DOHH2 (cell line): ENCODE measurements around the gene DHRS7C.

ENCODE experiments used
- CTCF ChIP-seq: fragments of 200-600 bp; sonication (generic); IDR thresholded peaks from one replicate; pipeline ENCODE4 v1.5.1; 2014; ENCODE audit warnings: antibody characterized with exemption, mild to moderate bottlenecking, low read depth, low read length; ENCODE audit not compliant: poor library complexity, severe bottlenecking
- EZH2phosphoT487 ChIP-seq: fragments of 200-600 bp; sonication (generic); IDR thresholded peaks from 2 replicates; pipeline ENCODE4 v1.6.1; 2017; ENCODE audit warnings: borderline replicate concordance, mild to moderate bottlenecking, antibody characterized with exemption, low read length, moderate library complexity, mixed read lengths

GRCh38 chr17:9768381-9768934, 22.9 kb downstream of the DHRS7C start:
- TF ChIP-seq CTCF: no peak
- TF ChIP-seq EZH2phosphoT487: no peak
